ENCODE results near the gene BAIAP2. TPM values are rescaled to one million over a fixed set of nuclear protein-coding genes. Genes with fewer than 3 reads are reported as not detected.
"Not testable (repeated sequence)": the region's sequence is repeated elsewhere in the genome, so short reads cannot be mapped to it uniquely, and the experiment has no call there.

BAIAP2 gene
- total and polyA plus RNA-seq, 2 donors (not counting 3 experiments of a cell fraction or from before 2014, with no cell fraction given), result 12.3 to 18.6 TPM

- dilution Hi-C loops (cut with MboI; ENCODE audit: extremely low pct_ligation_motif_present, low sequenced_read_pairs), result no loop called here
- BruUV-seq (replicated peaks), result no TSS peak
Observed at GRCh38 chr17:81016575-81016974, 18.4 kb upstream of the BAIAP2 start.

GRCh38 chr17:81017330-81017729 lies 17.6 kb upstream of the BAIAP2 start:
- H3K9me1 ChIP-seq (replicated peaks; ENCODE audit: control insufficient read depth, extremely low read depth, insufficient read depth, low read length); H2AFZ ChIP-seq (ENCODE audit: low read depth, low read length); H3K36me3 ChIP-seq (ENCODE audit: control insufficient read depth in 2 of 2, extremely low read depth in 1 of 2, insufficient read depth in 2 of 2, low read length in 2 of 2); H3K27ac ChIP-seq (ENCODE audit: insufficient read depth, low read depth, low read length); H3K4me3 ChIP-seq (replicated peaks in 1 of 3; ENCODE audit: insufficient read depth in 1 of 3, low read depth in 1 of 3, low read length in 3 of 3); H3K79me2 ChIP-seq (ENCODE audit: control insufficient read depth, insufficient read depth, low read length); H3K4me2 ChIP-seq (ENCODE audit: insufficient read depth, low read length); H3K9ac ChIP-seq (replicated peaks; ENCODE audit: extremely low read depth, insufficient read depth, low read length); intact Hi-C loops (cut with micrococcal nuclease); H3K27me3 ChIP-seq (ENCODE audit: control insufficient read depth in 2 of 2, insufficient read depth in 2 of 2, low read length in 2 of 2); BruUV-seq (replicated peaks); FAIRE-seq; H3K9me3 ChIP-seq (replicated peaks; ENCODE audit: control insufficient read depth, insufficient read depth, low read length); dilution Hi-C loops (cut with MboI; ENCODE audit: extremely low pct_ligation_motif_present, low sequenced_read_pairs); DNase-seq (ENCODE audit: low read depth, low spot score); H4K20me1 ChIP-seq (replicated peaks; ENCODE audit: control insufficient read depth, extremely low read depth, insufficient read depth, low read length): not testable (repeated sequence)
- H3K4me1 ChIP-seq (ENCODE audit: control insufficient read depth, extremely low read depth, insufficient read depth, low read length), result peaks cover 12% of the 10 kb centered on the region
- ChIA-PET POLR2A (interaction anchor here (0.6 kb wide), 1 partner anchor 481 kb away, joined by 3 read pairs; no protein-coding TSS in a partner anchor), CTCF (interaction anchor here (1.1 to 1.2 kb wide), 2 partner anchors 8 to 77 kb away, joined by 3 to 4 read pairs; no protein-coding TSS in a partner anchor)

More at GRCh38 chr17:81016575-81016974, 18.4 kb upstream of the BAIAP2 start:
- Histone ChIP-seq H3K9me1 (replicated peaks; ENCODE audit: control insufficient read depth, extremely low read depth, insufficient read depth, low read length) (no peaks in the 10 kb centered on the region), H4K20me1 (replicated peaks; ENCODE audit: control insufficient read depth, extremely low read depth, insufficient read depth, low read length) (no peaks in the 10 kb centered on the region), H3K4me2 (ENCODE audit: insufficient read depth, low read length) (no peak overlapping the region), H3K36me3 (ENCODE audit: control insufficient read depth in 2 of 2, extremely low read depth in 1 of 2, insufficient read depth in 2 of 2, low read length in 2 of 2) (no peaks in the 10 kb centered on the region), H3K27me3 (ENCODE audit: control insufficient read depth in 2 of 2, insufficient read depth in 2 of 2, low read length in 2 of 2) (peaks cover 0 to 2% of the 10 kb centered on the region in 2 experiments), H3K79me2 (ENCODE audit: control insufficient read depth, insufficient read depth, low read length) (no peaks in the 10 kb centered on the region), H3K9me3 (replicated peaks; ENCODE audit: control insufficient read depth, insufficient read depth, low read length) (no peaks in the 10 kb centered on the region), H2AFZ (ENCODE audit: low read depth, low read length) (no peak overlapping the region), H3K4me3 (replicated peaks in 1 of 3; ENCODE audit: insufficient read depth in 1 of 3, low read depth in 1 of 3, low read length in 3 of 3) (no peak overlapping the region), H3K9ac (replicated peaks; ENCODE audit: extremely low read depth, insufficient read depth, low read length) (no peak overlapping the region), H3K4me1 (ENCODE audit: control insufficient read depth, extremely low read depth, insufficient read depth, low read length) (peaks cover 12% of the 10 kb centered on the region), H3K27ac (ENCODE audit: insufficient read depth, low read depth, low read length) (no peak overlapping the region)
- ChIA-PET POLR2A (interaction anchor here (0.6 kb wide), 1 partner anchor 480 kb away, joined by 3 read pairs; no protein-coding TSS in a partner anchor), CTCF (no interaction called here)
- intact Hi-C loops (cut with micrococcal nuclease), result no loop called here
- TF ChIP-seq MYC (IDR thresholded peaks at IDR 0.05; ENCODE audit: low read depth, low read length) (no peak), JUN (IDR thresholded peaks at IDR 0.05; ENCODE audit: borderline replicate concordance, insufficient read depth, insufficient read length, low read depth) (no peak), FOS (IDR thresholded peaks at IDR 0.05; ENCODE audit: borderline replicate concordance, insufficient read depth, low read length) (no peak), GATA2 (IDR thresholded peaks at IDR 0.05; ENCODE audit: insufficient read depth, insufficient read length, low read depth, low read length) (no peak), POLR2A (IDR thresholded peaks at IDR 0.05; ENCODE audit: low read depth, low read length) (no peak), EZH2 (IDR thresholded peaks at IDR 0.05; ENCODE audit: borderline replicate concordance, low read depth, low read length, severe bottlenecking) (no peak), CTCF (IDR thresholded peaks at IDR 0.05; ENCODE audit: extremely low read depth in 1 of 2, insufficient read depth in 1 of 2, low read depth in 1 of 2, low read length in 2 of 2) (no peak), MAX (IDR thresholded peaks at IDR 0.05; ENCODE audit: insufficient read depth, insufficient read length) (no peak), POLR2AphosphoS5 (IDR thresholded peaks at IDR 0.05; ENCODE audit: insufficient read depth, low read depth, low read length) (no peak)
- DNase-seq (ENCODE audit: low read depth, low spot score), result no peak
- no peak for FAIRE-seq

Measured in endothelial cell of umbilical vein (primary cell).